Natural killer cell (primary cell): ENCODE measurements around the gene MAP3K20. TPM values are rescaled to one million over a fixed set of nuclear protein-coding genes. Genes with fewer than 3 reads are reported as not detected.
A peak's percentile ranks its signal among the peaks of the same experiment; 100 is the strongest.

Experiments used
- ATAC-seq, 3 donors: fragments of 150-1000 bp in 2 of 3; fragments of 200-7000 bp in 1 of 3; cut with Tn5 transposase; 1 replicate in 1 of 3; 2 replicates in 2 of 3; pipeline ENCODE4 v1.10.0; 2021; ENCODE audit warnings: mild to moderate bottlenecking in 2 of 3, moderate library complexity in 2 of 3
- DNase-seq, 2 donors: peaks; one replicate each; pipeline versions ENCODE4 v3.0.0 to v3.0.0-alpha.2; 2013 to 2021; ENCODE audit warnings: mixed read lengths in 1 of 2
- H3K27ac ChIP-seq: one replicate; pipeline ENCODE4 v1.5.1; 2013; ENCODE audit warnings: mild to moderate bottlenecking, low read length
- H3K27me3 ChIP-seq: one replicate; pipeline ENCODE4 v1.6.1; 2013; ENCODE audit warnings: low read length; ENCODE audit not compliant: control insufficient read depth, insufficient read depth
- H3K36me3 ChIP-seq: one replicate; pipeline ENCODE4 v1.6.1; 2013; ENCODE audit warnings: low read length; ENCODE audit not compliant: control insufficient read depth, insufficient read depth
- H3K4me1 ChIP-seq: one replicate; pipeline ENCODE4 v1.6.1; 2013; ENCODE audit warnings: low read length; ENCODE audit not compliant: control insufficient read depth, insufficient read depth
- H3K4me3 ChIP-seq: one replicate; pipeline ENCODE4 v1.5.1; 2013; ENCODE audit warnings: low read length
- H3K9me3 ChIP-seq: one replicate; pipeline ENCODE4 v1.6.1; 2013; ENCODE audit warnings: low read length; ENCODE audit not compliant: control insufficient read depth, insufficient read depth
- H3K27ac Mint-ChIP-seq, 2 donors: one replicate each; pipeline ENCODE4 v1.8.0; 2022; ENCODE audit warnings: mild to moderate bottlenecking in 2 of 2, mixed read lengths in 2 of 2, moderate library complexity in 1 of 2
- H3K27me3 Mint-ChIP-seq, 2 donors: one replicate each; pipeline ENCODE4 v1.8.0; 2022; ENCODE audit warnings: low read depth in 2 of 2, mixed read lengths in 2 of 2
- H3K36me3 Mint-ChIP-seq: one replicate; pipeline ENCODE4 v1.8.0; 2022; ENCODE audit warnings: mixed read lengths
- H3K4me1 Mint-ChIP-seq, 2 donors: one replicate each; pipeline ENCODE4 v1.8.0; 2022; ENCODE audit warnings: mixed read lengths in 2 of 2
- H3K4me3 Mint-ChIP-seq: one replicate; pipeline ENCODE4 v1.8.0; 2022; ENCODE audit warnings: mild to moderate bottlenecking, moderate library complexity, mixed read lengths
- H3K9me3 Mint-ChIP-seq, 2 donors: one replicate each; pipeline ENCODE4 v1.8.0; 2022; ENCODE audit warnings: mixed read lengths in 2 of 2
- CTCF ChIP-seq: fragments of 200-600 bp; IDR thresholded peaks from one replicate; pipeline ENCODE4 v1.8.0; 2022; ENCODE audit warnings: antibody characterized with exemption
- WGBS: methylation state at CpG from one replicate; pipeline ENCODE4 v1.1.7; 2013; ENCODE audit warnings: missing lambda C conversion rate; ENCODE audit not compliant: insufficient coverage; 5-methylcytosine and 5-hydroxymethylcytosine counted together
- intact Hi-C: fragments of 100-400 bp; cut with micrococcal nuclease; formaldehyde crosslinking; loops from one replicate; pipeline ENCODE4 v1.14.2; 2022
- total RNA-seq, 4 donors: library from RNA; stranded (reverse); fragments of 120-200 nt in 1 of 4; gene quantifications; one replicate each; pipeline versions ENCODE4 v1.2.3 to v1.2.4, GENCODE V29; 2013 to 2022

The MAP3K20 gene
- total RNA-seq, 3 donors from 2014 or later (not counting 1 experiment from before 2014, with no cell fraction given): 1.6 to 3.0 (median 2.5) TPM

- DNase-seq (no peak), ATAC-seq (no peak)
- Mint-ChIP-seq H3K9me3 (no peaks in the 10 kb centered on the region), H3K27ac (no peak overlapping the region), H3K4me1 (no peaks in the 10 kb centered on the region), H3K4me3 (no peak overlapping the region), H3K27me3 (peaks cover 22 to 50% of the 10 kb centered on the region in 2 donors), H3K36me3 (no peaks in the 10 kb centered on the region)
- TF ChIP-seq CTCF: no peak
- intact Hi-C loops: no loop called here
- Histone ChIP-seq H3K4me3 (no peak overlapping the region), H3K27ac (no peak overlapping the region), H3K4me1 (no peaks in the 10 kb centered on the region), H3K9me3 (no peaks in the 10 kb centered on the region), H3K27me3 (peaks cover 2% of the 10 kb centered on the region), H3K36me3 (no peaks in the 10 kb centered on the region)
- 92% methylated on average over 4 of the region's 6 CpGs for WGBS
Measured at GRCh38 chr2:173066887-173067676, 8.6 kb upstream of the MAP3K20 start.

GRCh38 chr2:173075056-173075780 lies 428 bp upstream of the MAP3K20 start:
- ATAC-seq: no peak
- 17% methylated on average over 23 of the region's 25 CpGs for WGBS
- Histone ChIP-seq H3K36me3 (no peaks in the 10 kb centered on the region), H3K27ac (no peak overlapping the region), H3K4me3 (peak overlapping the region; percentile 8), H3K9me3 (no peaks in the 10 kb centered on the region), H3K27me3 (peaks cover 2% of the 10 kb centered on the region), H3K4me1 (peaks cover 10% of the 10 kb centered on the region)
- H3K27ac Mint-ChIP-seq: peak overlapping the region in 1 of 2 donors; percentile 0
- peaks cover 6 to 14% of the 10 kb centered on the region in 2 donors for H3K4me1 Mint-ChIP-seq
- DNase-seq: no peak
- no peak for TF ChIP-seq CTCF
- no peaks in the 10 kb centered on the region for H3K9me3 Mint-ChIP-seq
- intact Hi-C loops: no loop called here
- H3K36me3 Mint-ChIP-seq: no peaks in the 10 kb centered on the region
- peak overlapping the region; percentile 86 for H3K4me3 Mint-ChIP-seq
- H3K27me3 Mint-ChIP-seq: peaks cover 8 to 13% of the 10 kb centered on the region in 2 donors

- peak overlapping the region in 1 of 2 donors; percentile 57 for H3K27ac Mint-ChIP-seq
- intact Hi-C loops: loop anchor here (2.0 kb wide), 1 partner anchor 134 kb away; no protein-coding TSS in a partner anchor
Measured at GRCh38 chr2:173076581-173077345, 1.1 kb downstream of the MAP3K20 start.

More at GRCh38 chr2:173076581-173077345, 1.1 kb downstream of the MAP3K20 start:
- Mint-ChIP-seq H3K27me3 (peaks cover 6 to 9% of the 10 kb centered on the region in 2 donors), H3K36me3 (no peaks in the 10 kb centered on the region), H3K4me1 (peaks cover 6 to 14% of the 10 kb centered on the region in 2 donors), H3K9me3 (no peaks in the 10 kb centered on the region), H3K4me3 (peak overlapping the region; percentile 91)
- no peaks in the 10 kb centered on the region for H3K36me3 ChIP-seq
- 18% methylated on average over 27 of the region's 27 CpGs for WGBS
- ATAC-seq (peak; percentile 24 to 40 (median 39)), DNase-seq (peak in 1 of 2 donors; percentile 18)
- TF ChIP-seq CTCF: no peak
- peaks cover under 1% of the 10 kb centered on the region for H3K27me3 ChIP-seq
- H3K4me3 ChIP-seq: peak overlapping the region; percentile 33
- peaks cover 10% of the 10 kb centered on the region for H3K4me1 ChIP-seq
- no peaks in the 10 kb centered on the region for H3K9me3 ChIP-seq
- no peak overlapping the region for H3K27ac ChIP-seq
